Astrocyte of the hippocampus (primary cell): ENCODE measurements around the gene SPG21.
"Not testable (repeated sequence)": the region's sequence is repeated elsewhere in the genome, so short reads cannot be mapped to it uniquely, and the experiment has no call there.

Source experiments
- DNase-seq: peaks from one replicate; pipeline ENCODE4 v3.0.0; 2011; ENCODE audit warnings: low read depth, low spot score

Gene SPG21, protein sequence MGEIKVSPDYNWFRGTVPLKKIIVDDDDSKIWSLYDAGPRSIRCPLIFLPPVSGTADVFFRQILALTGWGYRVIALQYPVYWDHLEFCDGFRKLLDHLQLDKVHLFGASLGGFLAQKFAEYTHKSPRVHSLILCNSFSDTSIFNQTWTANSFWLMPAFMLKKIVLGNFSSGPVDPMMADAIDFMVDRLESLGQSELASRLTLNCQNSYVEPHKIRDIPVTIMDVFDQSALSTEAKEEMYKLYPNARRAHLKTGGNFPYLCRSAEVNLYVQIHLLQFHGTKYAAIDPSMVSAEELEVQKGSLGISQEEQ

DNA sequence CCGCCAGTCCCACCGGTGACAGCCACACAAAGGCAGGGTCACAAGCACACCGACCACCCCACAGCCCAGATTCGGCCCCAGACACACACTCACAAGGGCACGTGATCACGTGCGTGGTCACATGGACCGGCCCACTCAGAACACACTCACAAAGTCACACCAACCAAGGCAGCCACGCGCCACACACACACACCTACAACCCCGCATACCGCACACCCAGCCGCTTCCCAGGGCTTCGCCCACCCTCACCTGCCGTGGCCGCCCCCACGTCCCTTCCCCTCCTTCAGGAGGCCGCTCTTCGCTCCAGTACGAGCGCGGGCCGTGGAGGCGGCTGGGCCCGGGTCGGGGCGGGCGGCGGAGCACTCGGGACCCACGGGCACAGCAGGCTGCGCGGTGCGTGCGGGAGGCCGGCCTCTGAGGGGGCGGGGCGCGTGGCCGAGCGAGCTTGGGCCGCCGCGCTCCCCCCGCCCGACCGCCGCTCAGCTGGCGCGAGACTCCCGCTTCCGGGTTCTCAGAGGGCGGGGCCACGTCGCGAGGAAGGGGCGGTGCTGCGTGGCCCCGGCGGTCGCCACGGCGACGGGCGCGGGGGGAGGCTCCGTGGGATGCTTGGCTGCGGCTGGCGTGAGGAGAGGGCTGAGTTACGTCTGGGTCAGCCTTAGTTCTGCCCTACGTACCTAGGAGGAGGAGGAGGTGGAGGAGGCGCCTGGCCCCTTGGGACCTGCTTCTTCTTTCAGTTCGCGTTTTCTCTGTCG, at the start of gene SPG21:
TSS of gene SPG21 (minus strand) at position 499 of the 752 bp plus-strand sequence. CDS start 6,345 bp downstream, outside the sequence.
- peak; percentile 99 for DNase-seq

DNA sequence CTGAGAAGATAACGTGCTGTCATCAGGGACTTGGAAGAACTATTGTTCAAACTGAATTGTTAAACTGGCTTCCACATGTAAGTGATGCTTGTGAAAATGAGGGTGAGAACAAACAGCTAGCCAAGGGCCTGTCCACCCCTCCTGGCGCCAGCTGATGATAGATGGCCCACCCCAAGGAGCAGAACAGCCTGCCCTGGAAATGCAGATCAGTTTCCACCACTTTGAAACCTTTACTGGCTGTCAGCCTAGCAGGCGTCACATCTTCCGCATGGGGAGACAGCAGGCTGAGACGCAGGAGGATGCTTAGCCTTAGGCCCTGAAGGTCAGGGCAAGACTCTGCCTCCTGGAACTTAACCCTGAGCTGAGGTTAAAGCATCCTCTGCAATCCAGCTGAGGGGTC, 49.1 kb upstream of the SPG21 start:
- no peak for DNase-seq

DNA sequence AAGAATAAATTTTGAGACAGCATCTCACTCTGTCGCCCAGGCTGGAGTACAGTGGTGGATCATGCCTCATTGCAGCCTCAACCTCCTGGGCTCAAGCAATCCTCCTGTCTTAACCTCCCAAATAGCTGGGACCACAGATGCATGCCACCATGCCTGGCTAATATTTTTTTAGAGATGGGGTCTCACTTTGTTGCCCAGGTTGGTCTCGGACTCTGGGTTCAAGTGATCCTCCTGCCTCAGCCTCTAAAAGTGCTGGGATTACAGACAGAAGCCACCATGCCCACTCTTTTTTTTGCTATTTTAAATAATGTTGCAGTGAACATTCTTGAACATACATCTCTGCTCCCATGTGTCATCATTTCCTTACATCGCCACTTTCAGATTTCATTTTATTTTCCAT, 48.7 kb upstream of the SPG21 start:
- DNase-seq = no peak

DNA sequence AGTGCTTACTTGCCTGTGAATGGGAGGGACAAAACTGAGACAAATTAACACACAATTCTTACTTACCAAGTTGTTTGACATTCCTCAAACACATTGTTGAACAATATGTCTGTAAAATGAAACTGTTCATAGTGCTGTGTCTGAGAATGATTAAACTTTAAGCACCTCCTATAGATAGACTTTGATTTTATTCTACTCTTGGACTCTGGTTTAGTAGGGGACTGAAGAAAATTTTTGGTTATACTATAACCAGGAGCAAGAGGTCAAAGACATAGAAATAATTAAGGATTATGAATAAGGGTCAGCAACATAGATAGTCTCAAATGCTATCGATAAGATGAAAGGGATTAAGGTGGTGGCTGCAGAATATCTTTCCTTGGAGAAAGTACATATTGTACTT, 47.6 kb upstream of the SPG21 start:
- DNase-seq = no peak

DNA sequence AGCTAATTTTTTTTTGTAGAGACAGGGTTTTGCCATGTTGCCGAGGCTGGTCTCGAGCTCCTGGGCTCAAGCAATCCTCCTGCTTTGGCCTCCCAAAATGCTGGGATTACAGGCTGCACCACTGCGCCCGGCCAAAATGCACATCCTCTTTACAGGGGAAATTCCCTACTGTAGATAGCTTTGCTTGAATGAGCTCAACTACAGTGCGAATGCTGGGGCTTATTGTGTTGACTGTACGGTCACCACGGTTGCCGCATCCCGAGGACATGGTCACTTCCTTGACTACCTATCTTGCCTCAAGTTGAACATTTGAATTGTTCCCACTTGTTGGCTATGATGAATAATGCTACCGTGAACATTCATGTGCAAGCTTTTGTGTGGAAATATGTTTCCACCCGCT, 45.0 kb upstream of the SPG21 start:
- no peak for DNase-seq

DNA sequence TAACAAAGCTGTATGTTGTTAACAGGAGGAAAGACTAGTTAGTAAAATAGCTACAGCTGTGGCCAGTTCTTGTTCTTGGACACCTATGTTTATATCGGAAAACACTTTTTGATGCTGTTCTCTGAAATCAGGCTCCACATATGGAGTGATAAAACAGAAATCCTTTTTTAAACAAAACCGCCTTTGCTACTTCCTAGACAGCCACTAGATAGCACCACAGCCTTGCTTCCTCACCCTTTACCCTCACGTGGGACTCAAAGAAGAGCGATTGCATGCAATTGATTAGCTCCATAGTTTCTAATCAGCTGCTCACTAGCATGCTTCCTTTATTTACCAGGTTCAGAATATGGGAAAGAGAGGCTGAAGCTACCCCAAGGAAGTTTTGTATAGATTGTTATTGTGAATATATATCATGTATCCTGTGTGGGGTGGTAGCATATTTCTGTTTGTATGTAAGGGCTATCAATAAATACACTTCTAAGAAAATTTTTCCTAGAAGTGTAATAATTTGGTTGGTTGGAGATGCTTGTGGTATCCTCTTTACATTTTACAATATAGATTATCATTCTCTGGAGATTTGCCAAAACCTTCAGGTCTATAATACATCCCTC, 44.0 kb upstream of the SPG21 start:
- DNase-seq = peak; percentile 55

DNA sequence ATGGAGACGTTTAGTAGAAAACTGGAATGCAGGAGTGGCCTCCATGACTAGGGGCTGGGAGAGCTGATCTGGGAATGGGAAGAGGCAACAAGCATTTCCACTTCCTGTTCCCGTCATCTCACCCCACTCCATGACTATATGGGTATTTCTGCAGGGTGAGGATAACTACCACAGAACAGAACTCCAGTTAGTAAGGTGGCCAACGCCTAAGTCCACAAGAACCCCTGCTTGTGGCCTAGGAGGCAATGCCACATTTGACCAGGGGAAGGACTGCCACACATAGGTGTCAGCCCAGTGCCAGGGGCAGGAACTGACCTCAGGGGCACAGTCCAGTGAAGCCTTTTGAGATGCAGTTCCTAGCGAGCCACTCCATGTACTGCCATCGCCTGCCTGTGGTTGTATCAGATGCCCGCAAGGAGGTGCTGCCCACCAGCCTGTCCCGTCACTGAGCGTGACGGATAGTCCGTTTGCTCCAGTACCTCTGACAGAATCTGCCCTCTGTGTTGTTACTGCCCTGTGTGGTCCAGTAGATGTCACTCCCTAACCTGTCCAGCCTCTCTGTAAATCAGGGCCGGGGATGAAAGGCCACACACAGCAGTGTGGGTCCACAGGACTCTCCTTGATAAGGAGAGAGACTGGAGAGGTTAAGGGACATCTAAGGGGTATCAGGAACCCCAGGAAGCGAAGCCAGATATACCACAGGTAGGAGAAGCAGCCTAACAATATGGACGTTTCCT, 43.3 kb upstream of the SPG21 start:
- peak; percentile 81 for DNase-seq

DNA sequence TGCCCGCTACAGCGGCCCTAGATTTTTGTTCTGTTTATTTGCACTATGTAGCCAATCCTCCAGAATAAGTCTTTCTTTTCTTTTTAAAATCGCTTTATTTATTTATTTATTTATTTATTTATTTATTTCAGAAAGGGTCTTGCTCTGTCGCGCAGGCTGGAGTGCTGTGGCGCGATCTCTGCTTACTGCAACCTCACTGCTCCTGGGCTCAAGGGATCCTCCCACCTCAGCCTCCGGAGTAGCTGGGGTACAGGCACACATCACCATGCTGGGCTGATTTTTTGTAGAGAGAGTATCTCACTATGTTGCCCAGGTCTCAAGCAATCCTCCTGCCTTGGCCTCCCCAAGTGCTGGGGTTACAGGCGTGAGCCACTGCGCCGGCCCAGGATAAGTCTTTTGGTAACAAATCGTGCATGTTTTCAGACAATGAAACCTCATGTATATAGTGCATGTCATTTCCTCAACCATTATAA, 40.1 kb upstream of the SPG21 start:
- no peak for DNase-seq

DNA sequence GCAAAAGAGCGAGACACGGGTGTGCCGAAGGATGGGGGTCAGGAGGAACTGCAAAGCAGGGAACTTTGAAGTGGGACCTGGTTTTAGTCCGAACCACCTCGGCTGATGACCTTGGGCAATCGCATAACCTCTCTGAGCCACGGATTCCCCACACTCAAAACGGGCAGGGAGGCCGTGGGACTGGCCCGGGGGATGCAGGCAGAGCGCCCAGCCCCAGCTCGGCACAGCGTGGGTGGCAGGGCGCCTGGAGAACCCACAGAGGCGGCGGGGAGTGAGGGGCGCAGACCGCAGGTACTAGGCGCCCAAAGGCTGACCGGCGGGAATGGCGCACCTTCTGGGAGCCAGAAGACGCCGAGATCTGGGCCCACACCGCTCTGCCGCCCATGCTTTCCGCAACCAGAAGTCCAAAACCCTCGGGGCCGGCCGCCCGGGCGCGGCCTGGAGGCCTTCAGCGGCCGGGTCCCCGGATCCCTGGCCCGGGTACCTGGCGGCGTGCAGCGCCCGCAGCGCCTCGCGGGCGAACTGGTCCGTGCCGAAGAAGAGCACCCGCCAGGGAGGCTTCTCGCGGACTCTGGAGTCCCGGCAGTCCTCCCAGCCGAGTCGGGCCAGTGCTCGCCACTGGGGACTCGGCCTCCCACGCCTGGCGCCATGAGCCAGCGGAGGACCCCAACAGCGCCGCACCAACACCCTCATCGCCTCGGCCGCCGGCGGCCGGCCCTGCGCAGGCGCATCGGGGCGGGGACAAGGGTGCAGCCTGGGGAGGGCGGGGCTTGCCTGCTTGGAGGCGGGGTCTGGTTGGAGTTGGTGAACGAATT, 39.4 kb upstream of the SPG21 start, which contains the start of gene MTFMT:
TSS of gene MTFMT (minus strand) at position 719 of the 815 bp plus-strand sequence. CDS start at position 693, 26 bp downstream.
- DNase-seq = peak; percentile 93

DNA sequence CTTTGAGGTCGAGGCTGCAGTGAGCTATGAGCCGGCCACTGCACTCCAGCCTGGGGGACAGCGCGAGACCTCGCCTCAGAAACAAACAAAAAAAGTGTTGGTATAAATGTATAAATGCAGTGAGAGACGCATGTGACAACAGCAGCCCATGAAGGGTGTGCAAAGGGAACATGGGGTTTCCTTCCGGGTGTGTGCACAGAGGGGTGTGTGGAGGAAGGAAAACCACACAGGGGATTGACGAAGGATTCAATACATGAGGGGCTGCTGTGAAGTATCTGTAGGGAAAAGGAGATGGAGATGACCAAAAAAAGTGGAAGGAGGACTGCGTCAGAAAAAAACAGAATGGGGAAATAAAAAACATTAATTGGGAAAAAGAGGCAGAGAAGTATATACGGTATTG, 38.6 kb upstream of the SPG21 start:
- no peak for DNase-seq

DNA sequence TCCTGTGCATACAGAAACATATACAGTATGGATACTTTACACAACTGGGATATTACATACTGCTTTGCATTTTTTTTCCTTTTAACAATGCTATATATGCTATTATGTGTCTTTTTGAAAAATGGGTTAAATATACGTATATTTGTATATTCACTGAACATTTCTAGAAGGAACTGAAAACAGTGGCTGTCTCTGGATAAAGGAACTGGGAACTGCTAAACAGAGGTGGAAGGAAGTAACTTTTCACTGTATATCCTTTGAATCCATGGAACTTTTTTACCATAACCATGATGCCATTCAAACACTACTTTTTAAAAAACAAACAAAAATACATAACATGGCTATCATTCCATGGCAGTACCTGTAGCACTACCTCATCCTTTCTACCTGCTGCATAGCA, 37.9 kb upstream of the SPG21 start:
- no peak for DNase-seq

DNA sequence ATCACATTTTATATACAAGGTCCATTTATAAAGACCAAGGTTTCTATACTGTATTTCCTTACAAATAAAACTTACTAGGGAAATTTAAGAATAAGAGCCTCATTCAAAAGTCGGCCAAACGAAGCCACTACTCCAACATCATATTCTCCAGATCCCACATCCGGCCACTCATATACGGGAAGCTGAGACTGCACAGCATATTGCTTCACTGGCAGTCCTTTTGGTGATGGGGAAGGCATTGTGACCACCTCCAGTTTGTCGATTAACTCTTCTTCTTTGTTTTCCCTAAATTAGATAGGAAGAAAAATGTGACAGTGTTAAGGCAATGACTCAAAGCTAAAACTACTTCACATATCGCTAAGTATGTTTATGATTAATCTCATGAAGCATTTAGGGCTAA, 37.0 kb upstream of the SPG21 start:
- no peak for DNase-seq

DNA sequence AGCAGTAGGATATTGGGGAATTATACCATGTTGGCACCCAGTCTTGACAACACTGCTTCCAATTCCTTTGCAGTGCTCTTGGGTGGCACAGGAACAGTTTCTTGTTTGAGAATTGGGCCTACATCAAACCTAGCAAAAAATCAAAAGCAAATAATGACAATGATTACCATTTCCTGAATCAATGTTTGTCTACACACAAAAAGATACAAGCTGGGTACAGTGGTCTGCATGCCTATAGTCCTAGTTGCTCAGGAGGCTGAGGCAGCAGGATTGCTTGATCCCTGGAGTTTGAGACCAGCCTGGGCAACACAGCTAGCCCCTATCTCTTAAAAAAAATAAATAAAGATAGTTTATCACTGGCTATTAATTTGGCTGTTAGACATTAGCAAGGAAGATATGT, 31.8 kb upstream of the SPG21 start:
- DNase-seq = no peak

DNA sequence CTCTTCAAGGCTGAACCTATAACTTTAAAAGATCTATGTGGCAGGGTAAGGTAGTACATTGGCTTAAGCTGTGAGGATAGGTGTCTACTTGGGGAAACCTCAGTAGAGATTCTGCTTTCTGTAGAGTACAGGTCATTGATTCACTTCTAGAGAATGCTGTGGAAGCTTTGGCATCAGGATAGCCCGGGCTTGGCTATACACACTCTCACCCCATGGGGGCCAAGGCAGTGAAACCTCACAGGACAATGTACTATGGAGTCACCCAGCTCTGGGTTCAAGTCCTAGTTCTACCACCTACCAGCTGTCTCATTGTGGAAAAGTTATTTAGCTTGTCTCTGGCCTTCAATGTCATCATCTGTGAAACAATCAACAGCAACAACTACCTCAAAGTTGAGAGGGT, 30.7 kb upstream of the SPG21 start:
- DNase-seq = no peak

DNA sequence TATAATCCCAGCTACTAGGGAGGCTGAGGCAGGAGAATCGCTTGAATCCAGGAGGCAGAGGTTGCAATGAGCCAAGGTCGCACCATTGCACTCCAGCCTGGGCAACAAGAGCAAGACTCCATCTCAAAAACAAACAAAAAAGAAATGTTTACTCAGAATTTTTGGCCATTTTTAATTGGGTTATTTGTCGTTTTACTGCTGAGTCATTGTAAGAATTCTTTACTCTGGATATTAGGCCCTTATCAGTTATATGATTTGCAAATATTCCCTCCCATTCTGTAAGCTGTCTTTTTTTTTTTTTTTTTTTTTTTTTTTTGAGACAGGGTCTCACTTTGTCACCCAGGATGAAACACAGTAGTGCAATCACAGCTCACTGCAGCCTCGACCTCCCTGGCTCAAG, 21.5 kb upstream of the SPG21 start:
- not testable (repeated sequence) for DNase-seq

DNA sequence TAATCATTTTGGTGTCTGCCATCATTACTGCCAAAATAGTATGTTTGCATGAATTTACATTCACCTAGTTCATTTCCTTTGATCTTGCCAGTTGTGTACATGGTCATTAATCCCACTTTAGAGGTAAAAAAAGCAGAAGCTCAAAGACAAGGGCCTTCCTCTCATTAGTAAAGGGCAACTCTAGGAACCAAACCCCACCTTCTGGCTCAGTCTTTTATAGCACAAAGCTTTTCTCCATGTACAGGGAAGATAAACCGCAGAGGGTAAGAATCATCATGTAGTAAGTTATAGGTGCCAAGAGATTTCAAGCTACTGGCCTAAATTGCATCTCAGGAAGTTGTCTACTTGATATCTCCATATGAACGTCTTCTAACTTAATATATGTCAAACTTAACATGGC, 19.3 kb upstream of the SPG21 start:
- no peak for DNase-seq

DNA sequence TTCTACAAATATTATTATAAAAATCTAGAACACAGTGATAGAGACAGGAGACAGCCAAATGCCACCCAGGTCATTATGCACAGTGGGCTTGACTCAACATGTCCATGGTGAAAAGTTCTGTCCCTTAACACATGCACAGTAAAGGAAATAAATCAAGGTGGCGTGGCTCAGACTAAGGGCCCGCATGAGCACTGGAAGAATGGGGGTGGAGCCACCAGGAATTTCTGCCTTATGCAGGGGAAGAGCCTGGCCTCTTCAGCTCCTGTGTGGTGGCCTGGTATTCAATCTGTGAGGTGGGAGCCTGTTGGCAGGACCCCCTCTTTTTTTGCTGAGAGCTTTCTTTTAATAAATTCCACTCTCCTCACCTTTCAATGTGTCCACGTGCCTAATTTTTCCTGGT, 17.2 kb upstream of the SPG21 start:
- no peak for DNase-seq

DNA sequence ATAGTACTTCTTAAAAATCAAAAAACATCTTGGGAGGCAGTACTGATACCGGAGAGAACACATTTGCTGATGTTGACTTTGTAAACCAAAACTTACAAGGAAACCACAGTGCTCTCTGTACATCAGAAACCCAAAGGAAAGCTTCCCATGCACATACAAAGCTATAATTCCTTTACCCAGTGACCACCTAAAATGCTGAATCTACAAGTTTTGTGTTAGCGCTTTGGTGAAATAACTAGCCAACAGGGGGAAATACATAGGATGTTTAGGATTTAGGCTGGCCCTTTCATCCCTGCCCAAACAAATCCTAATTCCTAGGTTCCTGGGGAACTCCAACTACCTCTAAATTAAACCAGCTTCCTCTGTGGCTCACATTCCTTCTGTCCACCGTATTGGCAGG, 15.3 kb upstream of the SPG21 start:
- peak; percentile 32 for DNase-seq

DNA sequence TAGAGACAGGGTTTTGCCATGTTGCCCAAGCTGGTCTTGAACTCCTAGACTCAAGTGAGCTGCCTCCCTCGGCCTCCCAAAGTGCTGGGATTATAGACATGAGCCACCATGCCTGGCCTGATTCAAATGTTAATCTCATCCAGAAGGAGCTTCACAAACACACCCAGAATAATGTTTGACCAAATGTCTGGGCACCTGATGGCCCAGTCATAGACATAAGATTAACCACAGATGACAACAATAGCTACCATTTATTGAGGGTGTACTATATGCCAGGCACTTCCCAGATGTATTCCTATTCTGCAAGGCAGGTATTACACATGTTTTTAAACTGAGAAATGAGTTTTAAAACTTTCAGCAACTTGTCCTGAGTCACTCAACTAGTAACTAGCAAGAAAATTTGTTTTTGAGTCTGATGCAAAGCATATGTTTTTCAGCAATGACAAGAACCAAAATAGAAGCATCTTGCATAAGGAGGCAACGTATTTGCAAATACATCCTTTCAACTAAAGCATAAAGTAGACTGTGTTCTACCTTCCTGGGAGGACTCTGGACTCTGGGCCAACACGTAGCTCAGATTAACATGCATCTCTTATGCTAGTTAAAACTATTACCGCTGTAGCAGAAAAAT, 8.1 kb upstream of the SPG21 start:
- DNase-seq = no peak

DNA sequence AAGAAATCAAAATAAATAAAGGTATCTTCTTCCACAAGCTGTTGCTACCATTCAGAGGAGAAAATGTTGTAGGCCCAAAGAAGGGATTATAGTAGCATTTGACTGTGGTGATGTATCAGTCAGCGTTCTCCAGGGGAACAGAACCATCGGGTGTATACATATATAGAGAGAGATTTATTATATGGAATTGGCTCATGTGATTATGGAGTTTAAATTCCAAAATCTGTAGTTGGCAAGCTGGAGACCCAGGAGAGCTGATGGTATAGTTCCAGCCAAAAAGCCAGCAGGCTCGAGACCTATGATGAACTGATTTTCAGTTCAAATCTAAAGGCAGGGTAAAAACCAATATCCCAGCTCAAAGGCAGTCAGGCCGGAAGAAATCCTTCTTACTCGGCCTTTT, 7.4 kb upstream of the SPG21 start:
- no peak for DNase-seq

DNA sequence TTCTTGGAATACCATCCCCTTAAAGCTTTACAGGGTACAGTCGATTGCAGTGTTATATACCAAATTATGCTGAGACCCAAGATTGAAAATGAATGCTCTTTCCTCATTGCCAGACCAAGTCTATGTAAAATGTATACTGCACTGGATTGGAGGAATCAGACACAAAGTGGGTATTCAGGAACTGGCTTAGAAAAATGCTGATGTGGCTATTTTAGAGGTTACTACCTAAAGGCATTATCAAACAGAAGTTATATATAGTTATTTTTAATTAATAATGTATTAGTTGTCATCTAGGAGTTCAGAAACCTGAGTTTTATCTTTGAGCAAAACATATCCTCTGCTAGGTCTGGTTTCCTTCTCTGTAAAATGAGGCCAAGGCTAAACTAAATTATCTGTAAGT, 3.6 kb upstream of the SPG21 start:
- DNase-seq = no peak
